K562 (cell line): ENCODE measurements around the gene ANO8. TPM values are rescaled to one million over a fixed set of nuclear protein-coding genes. Genes with fewer than 3 reads are reported as not detected.
A peak's percentile ranks its signal among the peaks of the same experiment; 100 is the strongest.

Experiments used
- E2F3 ChIP-seq: fragments of 250-450 bp; sonication (Bioruptor Pico); IDR thresholded peaks from 2 replicates; pipeline ENCODE4 v1.4.0; 2020; ENCODE audit warnings: mild to moderate bottlenecking
- FOXJ2 ChIP-seq: fragments of 200-800 bp; sonication (Bioruptor generic); IDR thresholded peaks from 2 replicates; pipeline ENCODE4 v1.6.1; 2016; ENCODE audit warnings: missing genetic modification characterization, missing compliant biosample characterization
- HES1 ChIP-seq: fragments of 450-650 bp; IDR thresholded peaks from 2 replicates; pipeline ENCODE4 v1.6.1; 2016; ENCODE audit warnings: low read depth, mild to moderate bottlenecking, moderate library complexity
- IFI16 ChIP-seq: fragments of 250-450 bp; sonication (Bioruptor Pico); IDR thresholded peaks from 2 replicates; pipeline ENCODE4 v2.1.2; 2022; ENCODE audit warnings: mild to moderate bottlenecking, inconsistent platforms
- KLF1 ChIP-seq: fragments of 450-650 bp; IDR thresholded peaks from 2 replicates; pipeline ENCODE4 v1.6.1; 2016; ENCODE audit warnings: missing genetic modification characterization, missing compliant biosample characterization
- NFATC3 ChIP-seq: fragments of 450-650 bp; IDR thresholded peaks from 2 replicates; pipeline ENCODE4 v1.6.1; 2017; ENCODE audit warnings: mild to moderate bottlenecking
- NR2C2 ChIP-seq, 2 experiments: fragments of 200-800 bp in 1 of 2; sonication (Bioruptor generic) in 1 of 2; sonication (generic) in 1 of 2; formaldehyde crosslinking in 1 of 2; IDR thresholded peaks; 2 replicates each; pipeline versions ENCODE4 v1.6.1 to v1.8.0; 2016 to 2022; ENCODE audit warnings: mild to moderate bottlenecking in 1 of 2, missing compliant biosample characterization in 1 of 2, missing genetic modification characterization in 1 of 2, missing genetic modification reagents in 1 of 2
- RAD21 ChIP-seq, 2 experiments: fragments of 250-450 bp in 1 of 2; fragments of 450-650 bp in 1 of 2; sonication (Bioruptor Pico) in 1 of 2; formaldehyde crosslinking in 1 of 2; IDR thresholded peaks in 1 of 2; conservative IDR thresholded peaks in 1 of 2; 2 replicates each; pipeline versions ENCODE4 v1.4.0 to v1.8.0; 2020 to 2022; ENCODE audit warnings: mild to moderate bottlenecking in 2 of 2, moderate library complexity in 1 of 2
- SIN3A ChIP-seq, 2 experiments: fragments of 150-350 bp in 1 of 2; IDR thresholded peaks; 2 replicates each; pipeline ENCODE4 v1.6.1; 2011 to 2016; ENCODE audit warnings: borderline replicate concordance in 2 of 2, low read depth in 2 of 2, low read length in 2 of 2, mild to moderate bottlenecking in 2 of 2, moderate library complexity in 2 of 2; ENCODE audit not compliant: control insufficient read depth in 1 of 2
- THAP7 ChIP-seq: fragments of 250-450 bp; sonication (Bioruptor Pico); IDR thresholded peaks from 2 replicates; pipeline ENCODE4 v1.5.0; 2021
- ZNF12 ChIP-seq: sonication (generic); formaldehyde crosslinking; IDR thresholded peaks from 2 replicates; pipeline ENCODE4 v1.4.0; 2020; ENCODE audit warnings: mild to moderate bottlenecking, missing genetic modification reagents
- ZNF124 ChIP-seq: sonication (generic); formaldehyde crosslinking; IDR thresholded peaks from 2 replicates; pipeline ENCODE4 v1.8.1; 2022; ENCODE audit warnings: missing genetic modification reagents
- ZNF398 ChIP-seq: fragments of 250-450 bp; sonication (Bioruptor Pico); IDR thresholded peaks from 2 replicates; pipeline ENCODE4 v1.8.0; 2021; ENCODE audit warnings: moderate library complexity, mild to moderate bottlenecking, inconsistent platforms
- ZNF695 ChIP-seq: fragments of 450-650 bp; formaldehyde crosslinking; IDR thresholded peaks from 2 replicates; pipeline ENCODE4 v1.4.0; 2020; ENCODE audit warnings: mild to moderate bottlenecking, moderate library complexity
- ZNF740 ChIP-seq, 3 experiments: fragments of 200-800 bp in 1 of 3; sonication (Bioruptor generic) in 1 of 3; sonication (generic) in 1 of 3; formaldehyde crosslinking in 1 of 3; IDR thresholded peaks; 2 replicates each; pipeline versions ENCODE4 v1.6.1 to v1.8.0; 2016 to 2022; ENCODE audit warnings: mild to moderate bottlenecking in 2 of 3, missing compliant biosample characterization in 2 of 3, missing genetic modification characterization in 2 of 3, missing genetic modification reagents in 1 of 3
- ZNF780A ChIP-seq: fragments of 250-450 bp; sonication (Bioruptor Pico); IDR thresholded peaks from 2 replicates; pipeline ENCODE4 v1.5.0; 2021; ENCODE audit warnings: mild to moderate bottlenecking
- polyA plus RNA-seq, 8 experiments: library from polyadenylated mRNA; depleted of rRNA in 4 of 8; stranded (reverse) in 5 of 8; unstranded in 3 of 8; fragments of >200 nt; fragmentation: Nextera tagmentation in 2 of 8; fragmentation: Illumina TruSeq in 1 of 8; extraction: Ambion mirVana in 2 of 8; extraction: Trizol in 1 of 8; gene quantifications; 2 replicates each; pipeline versions ENCODE4 v1.2.1 to v1.2.3, GENCODE V29; 2011 to 2014; ENCODE audit warnings: inconsistent platforms in 1 of 8, missing spikeins in 1 of 8
- total RNA-seq, 7 experiments: library from RNA; depleted of rRNA in 6 of 7; stranded (reverse); fragments of >200 nt in 6 of 7; fragmentation: Illumina TruSeq in 2 of 7; extraction: Trizol in 2 of 7; gene quantifications; 2 replicates each; pipeline versions ENCODE4 v1.2.1 to v1.2.3, GENCODE V29; 2011 to 2021; ENCODE audit warnings: low replicate concordance in 1 of 7

The ANO8 gene
- total and polyA plus RNA-seq, 9 of the 15 experiments (the other 6 are each of a cell fraction or from before 2014, with no cell fraction given): 0.07 to 7.6 (median 2.3) TPM; not detected in 1

- TF ChIP-seq ZNF740 (CRISPR knock-in tag; IDR thresholded peaks at IDR 0.05): no peak
- no peak; a peak in 1 of 4 replicates for TF ChIP-seq ZNF740 (tag; IDR thresholded peaks at IDR 0.05)
- TF ChIP-seq ZNF12 (CRISPR knock-in tag): no peak
- TF ChIP-seq SIN3A (IDR thresholded peaks at IDR 0.05; ENCODE audit: borderline replicate concordance in 2 of 2, control insufficient read depth in 1 of 2, low read depth in 2 of 2, low read length in 2 of 2): peak; percentile 25 to 62; a peak in 1 of 4 replicates
- no peak for TF ChIP-seq KLF1 (tag)
- no peak for TF ChIP-seq NFATC3
- TF ChIP-seq E2F3 (CRISPR knock-in tag): no peak
- TF ChIP-seq ZNF124 (CRISPR knock-in tag): no peak
- no peak for TF ChIP-seq ZNF695 (CRISPR knock-in tag)
- TF ChIP-seq THAP7 (CRISPR knock-in tag): no peak
- no peak for TF ChIP-seq HES1
- peak; percentile 64 to 87 for TF ChIP-seq RAD21 (CRISPR knock-in tag; conservative IDR thresholded peaks at IDR 0.05 in 1 of 2, IDR thresholded peaks at IDR 0.05 in 1 of 2)
- no peak for TF ChIP-seq NR2C2 (CRISPR knock-in tag; IDR thresholded peaks at IDR 0.05)
- TF ChIP-seq NR2C2 (tag; IDR thresholded peaks at IDR 0.05): no peak
- TF ChIP-seq FOXJ2 (tag): no peak
- no peak for TF ChIP-seq ZNF398 (CRISPR knock-in tag)
- no peak for TF ChIP-seq IFI16 (CRISPR knock-in tag)
- no peak for TF ChIP-seq ZNF780A
Observed at GRCh38 chr19:17292301-17293074, 42.2 kb downstream of the ANO8 start (continued).
